HEK293T (cell line): ENCODE results near the gene MEI1.

Experiments
- CTCF ChIA-PET: fragments of 350-600 bp; formaldehyde crosslinking; extraction: SDS; loops from one replicate; lab custom pipeline; 2021; ENCODE audit warnings: antibody characterized with exemption, inconsistent platforms; lab: Yijun Ruan, JAX
- POLR2A ChIA-PET: fragments of 350-600 bp; formaldehyde crosslinking; extraction: SDS; loops from one replicate; lab custom pipeline; 2020; ENCODE audit warnings: antibody characterized with exemption, inconsistent platforms; lab: Yijun Ruan, JAX
- DNase-seq: peaks from one replicate; pipeline ENCODE4 v3.0.0; 2012; ENCODE audit warnings: mixed read lengths; ENCODE audit errors: extremely low spot score
- ARNT ChIP-seq: fragments of 450-650 bp; IDR thresholded peaks from 2 replicates; pipeline ENCODE4 v1.6.1; 2017; ENCODE audit warnings: mild to moderate bottlenecking
- BHLHE40 ChIP-seq: fragments of 450-650 bp; IDR thresholded peaks from 2 replicates; pipeline ENCODE4 v1.6.1; 2016; ENCODE audit warnings: mild to moderate bottlenecking, moderate library complexity, borderline replicate concordance
- CTBP1 ChIP-seq: fragments of 450-650 bp; IDR thresholded peaks from 2 replicates; pipeline ENCODE4 v1.6.1; 2016; ENCODE audit warnings: borderline replicate concordance
- ELF4 ChIP-seq: fragments of 450-650 bp; IDR thresholded peaks from 2 replicates; pipeline ENCODE4 v1.6.1; 2017; ENCODE audit warnings: antibody characterized with exemption
- FOXA1 ChIP-seq: fragments of 450-650 bp; IDR thresholded peaks from 2 replicates; pipeline ENCODE4 v1.6.1; 2016; ENCODE audit warnings: mild to moderate bottlenecking
- FOXK2 ChIP-seq: fragments of 450-650 bp; IDR thresholded peaks from 2 replicates; pipeline ENCODE4 v1.6.1; 2016; ENCODE audit warnings: mild to moderate bottlenecking
- FOXM1 ChIP-seq: fragments of 450-650 bp; IDR thresholded peaks from 2 replicates; pipeline ENCODE4 v1.6.1; 2017; ENCODE audit warnings: mild to moderate bottlenecking, borderline replicate concordance
- HDGF ChIP-seq: fragments of 450-650 bp; IDR thresholded peaks from 2 replicates; pipeline ENCODE4 v1.6.1; 2017; ENCODE audit warnings: antibody characterized with exemption, borderline replicate concordance
- L3MBTL2 ChIP-seq: fragments of 450-650 bp; conservative IDR thresholded peaks from 2 replicates; pipeline ENCODE4 v1.6.1; 2016; ENCODE audit warnings: mild to moderate bottlenecking
- LEF1 ChIP-seq: fragments of 450-650 bp; IDR thresholded peaks from 2 replicates; pipeline ENCODE4 v1.6.1; 2017; ENCODE audit warnings: mild to moderate bottlenecking, borderline replicate concordance
- NFRKB ChIP-seq: fragments of 450-650 bp; IDR thresholded peaks from 2 replicates; pipeline ENCODE4 v1.6.1; 2016; ENCODE audit warnings: mild to moderate bottlenecking, moderate library complexity
- SP1 ChIP-seq: fragments of 450-650 bp; IDR thresholded peaks from 2 replicates; pipeline ENCODE4 v1.6.1; 2017
- SUZ12 ChIP-seq: fragments of 450-650 bp; IDR thresholded peaks from 2 replicates; pipeline ENCODE4 v1.6.1; 2016; ENCODE audit warnings: mild to moderate bottlenecking
- TARDBP ChIP-seq: fragments of 450-650 bp; IDR thresholded peaks from 2 replicates; pipeline ENCODE4 v1.6.1; 2016
- ZNF384 ChIP-seq: fragments of 450-650 bp; IDR thresholded peaks from 2 replicates; pipeline ENCODE4 v1.6.1; 2016
- TF ChIP-seq, protein P1 (sequence below): fragments of 450-650 bp; IDR thresholded peaks from 2 replicates; pipeline ENCODE4 v1.6.1; 2016

Gene MEI1, protein sequence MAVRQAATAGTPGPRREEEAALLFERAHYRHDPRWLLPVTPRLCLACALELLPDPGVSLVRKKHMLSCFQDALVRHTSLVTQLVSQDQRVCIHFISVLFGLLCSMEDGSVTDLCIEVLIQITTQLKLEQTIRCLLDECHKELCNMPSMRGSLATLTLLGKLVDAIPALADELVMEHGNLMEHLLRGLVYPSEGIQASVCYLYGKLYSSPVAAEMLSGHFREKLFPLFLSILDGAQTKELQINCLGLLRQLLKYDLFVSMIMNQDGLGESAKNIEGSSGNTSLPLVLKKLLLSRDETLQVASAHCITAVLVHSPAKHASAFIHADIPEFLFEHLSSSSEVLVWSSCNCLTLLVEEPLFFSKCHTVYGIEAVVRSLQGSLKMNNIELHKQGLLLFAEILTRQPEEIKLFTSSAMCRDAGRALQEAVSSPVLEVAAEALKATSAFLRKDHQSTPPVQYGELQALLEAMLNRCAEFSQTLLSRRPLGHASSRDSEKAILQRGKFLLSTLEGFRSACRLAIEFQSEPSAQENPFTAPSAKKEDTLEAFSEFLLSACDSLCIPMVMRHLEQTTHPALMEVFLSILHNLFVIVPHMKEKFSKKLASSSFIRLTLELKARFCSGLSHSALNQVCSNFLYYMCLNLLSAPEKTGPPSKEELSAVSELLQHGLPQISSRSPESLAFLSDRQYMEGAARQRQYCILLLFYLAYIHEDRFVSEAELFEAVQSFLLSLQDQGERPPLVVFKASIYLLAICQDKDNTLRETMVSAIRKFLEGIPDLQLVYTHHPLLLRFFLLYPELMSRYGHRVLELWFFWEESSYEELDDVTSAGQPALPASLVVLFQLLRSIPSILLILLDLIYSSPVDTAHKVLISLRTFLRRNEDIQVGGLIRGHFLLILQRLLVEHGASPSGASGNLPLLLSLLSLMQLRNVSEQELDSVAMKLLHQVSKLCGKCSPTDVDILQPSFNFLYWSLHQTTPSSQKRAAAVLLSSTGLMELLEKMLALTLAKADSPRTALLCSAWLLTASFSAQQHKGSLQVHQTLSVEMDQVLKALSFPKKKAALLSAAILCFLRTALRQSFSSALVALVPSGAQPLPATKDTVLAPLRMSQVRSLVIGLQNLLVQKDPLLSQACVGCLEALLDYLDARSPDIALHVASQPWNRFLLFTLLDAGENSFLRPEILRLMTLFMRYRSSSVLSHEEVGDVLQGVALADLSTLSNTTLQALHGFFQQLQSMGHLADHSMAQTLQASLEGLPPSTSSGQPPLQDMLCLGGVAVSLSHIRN

DNA sequence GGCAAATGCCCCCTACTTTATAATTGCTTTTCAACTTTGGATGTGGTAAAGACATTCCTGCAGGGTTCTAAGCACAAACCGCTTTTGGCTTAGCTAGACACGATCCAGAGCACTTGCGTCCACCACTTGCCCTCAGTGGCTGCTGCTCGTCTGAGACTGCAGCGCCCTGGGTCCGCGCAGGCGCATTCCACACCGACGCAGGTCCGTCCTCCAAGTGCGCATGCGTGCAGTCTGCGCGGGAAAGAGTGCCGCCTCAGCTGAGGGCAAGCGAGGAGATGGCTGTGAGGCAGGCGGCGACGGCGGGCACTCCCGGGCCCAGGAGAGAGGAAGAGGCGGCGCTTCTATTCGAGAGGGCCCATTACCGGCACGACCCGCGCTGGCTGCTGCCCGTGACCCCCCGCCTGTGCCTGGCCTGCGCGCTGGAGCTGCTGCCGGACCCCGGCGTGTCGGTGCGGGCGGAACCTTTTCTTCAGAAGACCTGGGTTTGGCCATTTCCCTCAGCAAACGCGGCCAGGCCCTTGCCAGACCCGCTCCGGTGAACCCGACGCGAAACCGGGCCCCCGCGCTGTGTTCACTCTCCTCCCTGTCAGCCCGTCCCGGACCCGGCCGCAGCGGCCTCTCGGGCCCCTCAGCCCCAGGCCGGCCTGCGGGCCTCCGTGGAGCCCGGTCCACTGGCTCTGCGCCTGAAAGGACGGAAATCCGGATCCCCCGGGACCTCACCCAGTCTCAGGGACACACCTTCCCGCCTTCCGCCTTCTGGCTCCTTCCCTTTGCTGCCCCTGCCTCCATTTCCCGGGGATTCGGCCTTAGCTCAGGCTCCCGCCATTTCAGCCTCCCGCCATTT lies at the start of gene MEI1:
Gene MEI1, plus strand, starts transcription at position 240 of the 844 bp plus-strand sequence. Its CDS starts 36 bp downstream, at position 276.
- ChIA-PET CTCF (interaction anchor here (0.7 to 2.9 kb wide), 2 partner anchors 37 to 48 kb away, joined by 6 to 37 read pairs; no protein-coding TSS in a partner anchor), POLR2A (interaction anchor here (3.3 kb wide), 1 partner anchor 101 kb away, joined by 33 read pairs; the partner anchor contains the start of gene CCDC134)
- TF ChIP-seq FOXA1 (no peak), ZNF384 (no peak), BHLHE40 (no peak), ELF4 (no peak), SP1 (no peak), FOXK2 (no peak), FOXM1 (no peak), HDGF (no peak), TARDBP (no peak), SUZ12 (no peak), LEF1 (no peak), ARNT (no peak), L3MBTL2 (no peak), NFRKB (no peak), CTBP1 (no peak)
- TF ChIP-seq, protein P1, sequence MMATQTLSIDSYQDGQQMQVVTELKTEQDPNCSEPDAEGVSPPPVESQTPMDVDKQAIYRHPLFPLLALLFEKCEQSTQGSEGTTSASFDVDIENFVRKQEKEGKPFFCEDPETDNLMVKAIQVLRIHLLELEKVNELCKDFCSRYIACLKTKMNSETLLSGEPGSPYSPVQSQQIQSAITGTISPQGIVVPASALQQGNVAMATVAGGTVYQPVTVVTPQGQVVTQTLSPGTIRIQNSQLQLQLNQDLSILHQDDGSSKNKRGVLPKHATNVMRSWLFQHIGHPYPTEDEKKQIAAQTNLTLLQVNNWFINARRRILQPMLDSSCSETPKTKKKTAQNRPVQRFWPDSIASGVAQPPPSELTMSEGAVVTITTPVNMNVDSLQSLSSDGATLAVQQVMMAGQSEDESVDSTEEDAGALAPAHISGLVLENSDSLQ = no peak
- no peak for DNase-seq

GRCh38 chr22:41650229-41650628 lies 49.1 kb upstream of the MEI1 start:
- no peak for DNase-seq
- ChIA-PET POLR2A (interaction anchor here (2.0 kb wide), 1 partner anchor 17 kb away, joined by 4 read pairs; no protein-coding TSS in a partner anchor), CTCF (interaction anchor here (1.0 to 1.2 kb wide), 2 partner anchors 10 to 17 kb away, joined by 3 read pairs; no protein-coding TSS in a partner anchor)
- TF ChIP-seq TARDBP (no peak), FOXA1 (no peak), BHLHE40 (no peak), HDGF (no peak), CTBP1 (no peak), L3MBTL2 (no peak), ZNF384 (no peak), LEF1 (no peak), ELF4 (no peak), FOXM1 (no peak), ARNT (no peak), SP1 (no peak), SUZ12 (no peak), FOXK2 (no peak), NFRKB (no peak)
- TF ChIP-seq, protein P1 = no peak

GRCh38 chr22:41650821-41651220 lies 48.5 kb upstream of the MEI1 start:
- ChIA-PET POLR2A (interaction anchor here (1.0 to 2.0 kb wide), 4 partner anchors 9 to 61 kb away, joined by 3 to 7 read pairs (median 4); partner anchors contain the start of genes DESI1, PMM1 and XRCC6), CTCF (interaction anchor here (1.0 to 1.2 kb wide), 2 partner anchors 9 to 16 kb away, joined by 3 read pairs; no protein-coding TSS in a partner anchor)
- DNase-seq = no peak
- TF ChIP-seq TARDBP (no peak), FOXM1 (no peak), SP1 (no peak), SUZ12 (no peak), NFRKB (no peak), ELF4 (no peak)

DNA sequence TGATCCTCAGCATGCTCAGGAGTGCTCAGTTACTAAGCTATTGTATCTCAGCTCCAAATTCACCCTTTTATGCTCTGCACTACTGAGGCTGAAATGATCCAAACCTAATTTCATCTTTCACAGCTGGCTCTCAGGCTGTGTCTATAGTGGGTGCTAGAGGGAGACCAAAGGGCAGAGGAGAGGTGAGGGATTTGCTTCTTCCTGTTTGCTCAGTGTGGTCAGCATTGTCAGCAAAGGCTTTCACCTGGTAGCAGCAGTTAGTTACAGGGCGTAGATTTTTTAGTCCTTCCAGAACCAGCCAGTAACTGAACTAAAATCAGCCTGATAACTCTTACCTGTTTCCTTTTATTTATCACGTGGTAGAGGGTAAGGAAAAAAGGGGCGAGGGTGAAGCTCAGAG lies 45.0 kb upstream of the MEI1 start:
- DNase-seq = no peak
- POLR2A ChIA-PET = interaction anchor here (1.0 to 1.4 kb wide), 3 partner anchors 12 to 33 kb away, joined by 4 to 5 read pairs (median 4); partner anchors contain the start of genes DESI1 and XRCC6
- TF ChIP-seq SP1 = no peak
- TF ChIP-seq, protein P1 = no peak
- no peak for TF ChIP-seq SUZ12
- TF ChIP-seq FOXM1 = no peak
- no peak for TF ChIP-seq ARNT
- TF ChIP-seq CTBP1 = no peak
- no peak for TF ChIP-seq LEF1
- no peak for TF ChIP-seq HDGF
- no peak for TF ChIP-seq TARDBP
- no peak for TF ChIP-seq L3MBTL2
- no peak for TF ChIP-seq FOXK2
- TF ChIP-seq ZNF384 = no peak
- no peak for TF ChIP-seq ELF4
- TF ChIP-seq BHLHE40 = no peak
- no peak for TF ChIP-seq FOXA1
- no peak for TF ChIP-seq NFRKB
- CTCF ChIA-PET = interaction anchor here (0.9 to 1.0 kb wide), 2 partner anchors 13 to 271 kb away, joined by 3 to 4 read pairs; no protein-coding TSS in a partner anchor
